ENCODE results near the gene NUCKS1. TPM values are rescaled to one million over a fixed set of nuclear protein-coding genes. Genes with fewer than 3 reads are reported as not detected.
A peak's percentile ranks its signal among the peaks of the same experiment; 100 is the strongest.

The NUCKS1 gene
- total and polyA plus RNA-seq, 2 of the 13 experiments (the other 11 are each of a cell fraction or from before 2014, with no cell fraction given): 35.5 to 117 TPM

DNA sequence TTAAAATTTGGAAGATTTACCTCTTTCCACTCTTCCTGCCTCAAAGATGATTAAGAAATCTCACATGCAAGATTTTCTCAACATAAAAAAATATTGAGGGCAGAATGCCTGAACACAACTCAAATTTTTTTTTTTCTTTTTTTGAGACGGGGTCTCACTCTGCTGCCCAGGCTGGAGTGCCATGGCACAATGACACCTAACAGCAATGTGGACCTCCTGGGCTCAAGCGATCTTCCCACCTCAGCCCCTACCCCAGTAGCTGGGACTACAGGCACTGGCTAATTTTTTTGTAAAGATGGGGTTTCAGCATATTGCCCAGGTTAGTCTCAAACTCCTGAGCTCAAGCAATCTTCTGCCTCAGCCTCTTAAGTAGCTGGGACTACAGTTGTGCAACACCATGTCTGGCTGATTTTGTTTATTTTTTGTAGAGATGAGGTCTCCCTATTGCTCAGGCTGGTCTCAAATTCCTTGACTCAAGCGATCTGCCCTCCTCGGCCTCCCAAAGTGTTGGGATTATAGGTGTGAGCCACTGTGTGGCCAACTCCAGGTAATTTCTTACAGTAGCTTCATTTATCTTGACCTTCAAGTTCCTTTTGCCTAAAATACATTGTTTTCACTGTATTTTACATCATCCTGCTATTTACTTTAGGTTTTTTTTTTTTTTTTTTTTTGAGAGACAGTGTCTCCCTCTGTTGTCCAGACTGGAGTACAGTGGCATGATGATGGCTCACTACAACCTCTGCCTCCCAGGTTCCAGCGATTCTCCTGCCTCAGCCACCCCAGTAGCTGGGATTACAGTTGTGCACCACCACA, 10.4 kb downstream of the NUCKS1 start (continued):
- TF ChIP-seq HNRNPLL (IDR thresholded peaks at IDR 0.05; ENCODE audit: low read depth, low read length, poor library complexity, severe bottlenecking): no peak
- TF ChIP-seq NFE2L2 (IDR thresholded peaks at IDR 0.05; ENCODE audit: low read length): no peak
- TF ChIP-seq, protein P1, sequence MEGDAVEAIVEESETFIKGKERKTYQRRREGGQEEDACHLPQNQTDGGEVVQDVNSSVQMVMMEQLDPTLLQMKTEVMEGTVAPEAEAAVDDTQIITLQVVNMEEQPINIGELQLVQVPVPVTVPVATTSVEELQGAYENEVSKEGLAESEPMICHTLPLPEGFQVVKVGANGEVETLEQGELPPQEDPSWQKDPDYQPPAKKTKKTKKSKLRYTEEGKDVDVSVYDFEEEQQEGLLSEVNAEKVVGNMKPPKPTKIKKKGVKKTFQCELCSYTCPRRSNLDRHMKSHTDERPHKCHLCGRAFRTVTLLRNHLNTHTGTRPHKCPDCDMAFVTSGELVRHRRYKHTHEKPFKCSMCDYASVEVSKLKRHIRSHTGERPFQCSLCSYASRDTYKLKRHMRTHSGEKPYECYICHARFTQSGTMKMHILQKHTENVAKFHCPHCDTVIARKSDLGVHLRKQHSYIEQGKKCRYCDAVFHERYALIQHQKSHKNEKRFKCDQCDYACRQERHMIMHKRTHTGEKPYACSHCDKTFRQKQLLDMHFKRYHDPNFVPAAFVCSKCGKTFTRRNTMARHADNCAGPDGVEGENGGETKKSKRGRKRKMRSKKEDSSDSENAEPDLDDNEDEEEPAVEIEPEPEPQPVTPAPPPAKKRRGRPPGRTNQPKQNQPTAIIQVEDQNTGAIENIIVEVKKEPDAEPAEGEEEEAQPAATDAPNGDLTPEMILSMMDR (CRISPR knock-in tag; IDR thresholded peaks at IDR 0.05): peak; percentile 34
- TF ChIP-seq ZNF816 (CRISPR knock-in tag; IDR thresholded peaks at IDR 0.05; ENCODE audit: borderline replicate concordance): no peak
- TF ChIP-seq RBM22 (optimal IDR thresholded peaks at IDR 0.05; ENCODE audit: low read length): peak; percentile 32
- TF ChIP-seq, protein P2, sequence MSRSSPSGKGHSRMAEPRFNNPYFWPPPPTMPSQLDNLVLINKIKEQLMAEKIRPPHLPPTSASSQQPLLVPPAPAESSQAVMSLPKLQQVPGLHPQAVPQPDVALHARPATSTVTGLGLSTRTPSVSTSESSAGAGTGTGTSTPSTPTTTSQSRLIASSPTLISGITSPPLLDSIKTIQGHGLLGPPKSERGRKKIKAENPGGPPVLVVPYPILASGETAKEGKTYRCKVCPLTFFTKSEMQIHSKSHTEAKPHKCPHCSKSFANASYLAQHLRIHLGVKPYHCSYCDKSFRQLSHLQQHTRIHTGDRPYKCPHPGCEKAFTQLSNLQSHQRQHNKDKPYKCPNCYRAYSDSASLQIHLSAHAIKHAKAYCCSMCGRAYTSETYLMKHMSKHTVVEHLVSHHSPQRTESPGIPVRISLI (CRISPR knock-in tag; IDR thresholded peaks at IDR 0.05; ENCODE audit: borderline replicate concordance): peak; percentile 96

DNA sequence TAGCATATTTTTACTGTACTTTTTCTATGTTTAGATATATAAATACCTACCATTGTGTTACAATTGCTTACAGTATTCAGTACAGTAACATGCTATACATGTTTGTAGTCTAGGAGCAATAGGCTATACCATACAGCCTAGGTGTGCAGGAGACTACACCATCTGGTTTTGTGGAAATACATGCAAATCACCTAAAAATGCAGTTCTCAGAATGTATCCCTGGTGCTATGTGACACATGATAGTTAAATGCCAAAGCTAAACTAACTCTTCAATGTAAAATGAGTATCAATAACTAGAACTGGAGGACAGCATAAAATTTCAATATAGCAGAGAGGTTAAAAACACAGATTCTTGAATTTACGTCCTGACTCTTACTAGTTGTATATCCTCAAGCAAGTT, 14.8 kb downstream of the NUCKS1 start:
- Histone ChIP-seq H4K20me1 (ENCODE audit: insufficient read depth, low read length) (0 out of 2 replicates have a peak, but pooled peaks cover under 1% of the 10 kb centered on the region), H3K79me2 (ENCODE audit: insufficient read depth, low read length) (peaks cover 56% of the 10 kb centered on the region), H3K4me1 (ENCODE audit: insufficient read depth, low read length) (peaks cover 15% of the 10 kb centered on the region), H3K4me3 (replicated peaks in 1 of 3; ENCODE audit: insufficient read depth in 1 of 3, low read depth in 2 of 3, low read length in 3 of 3) (no peak overlapping the region), H3K9me3 (ENCODE audit: low read length) (no peaks in the 10 kb centered on the region), H3K27ac (ENCODE audit: extremely low read length, insufficient read depth, low read length) (no peak overlapping the region), H3K36me3 (replicated peaks in 1 of 2; ENCODE audit: control insufficient read depth in 1 of 2, insufficient read depth in 2 of 2, low read length in 2 of 2) (peaks cover 0 to 11% of the 10 kb centered on the region in 2 experiments; a peak in 2 of 5 replicates), H3K9ac (ENCODE audit: insufficient read depth, low read depth, low read length) (no peak overlapping the region), H3K27me3 (ENCODE audit: control insufficient read depth in 1 of 2, insufficient read depth in 2 of 2, low read length in 2 of 2) (no peaks in the 10 kb centered on the region), H2AFZ (ENCODE audit: low read length) (no peak overlapping the region), H3K4me2 (ENCODE audit: low read depth, low read length) (no peak overlapping the region)
- DNase-seq (ENCODE audit: low spot score) (no peak), ATAC-seq (no peak), FAIRE-seq (no peak)
- ChIA-PET CTCF (ENCODE audit: low intra/inter-chr PET ratio, low total read pairs) (no interaction called here), POLR2A (no interaction called here)
- intact Hi-C loops (cut with micrococcal nuclease; ENCODE audit: unreplicated experiment): no loop called here
- BruUV-seq (replicated peaks): no TSS peak
- TF ChIP-seq ZNF230 (CRISPR knock-in tag; IDR thresholded peaks at IDR 0.05) (no peak), SKI (IDR thresholded peaks at IDR 0.05; ENCODE audit: partially characterized antibody) (no peak), RXRB (CRISPR knock-in tag; IDR thresholded peaks at IDR 0.05; ENCODE audit: borderline replicate concordance) (no peak)
- TF ChIP-seq, protein P3, sequence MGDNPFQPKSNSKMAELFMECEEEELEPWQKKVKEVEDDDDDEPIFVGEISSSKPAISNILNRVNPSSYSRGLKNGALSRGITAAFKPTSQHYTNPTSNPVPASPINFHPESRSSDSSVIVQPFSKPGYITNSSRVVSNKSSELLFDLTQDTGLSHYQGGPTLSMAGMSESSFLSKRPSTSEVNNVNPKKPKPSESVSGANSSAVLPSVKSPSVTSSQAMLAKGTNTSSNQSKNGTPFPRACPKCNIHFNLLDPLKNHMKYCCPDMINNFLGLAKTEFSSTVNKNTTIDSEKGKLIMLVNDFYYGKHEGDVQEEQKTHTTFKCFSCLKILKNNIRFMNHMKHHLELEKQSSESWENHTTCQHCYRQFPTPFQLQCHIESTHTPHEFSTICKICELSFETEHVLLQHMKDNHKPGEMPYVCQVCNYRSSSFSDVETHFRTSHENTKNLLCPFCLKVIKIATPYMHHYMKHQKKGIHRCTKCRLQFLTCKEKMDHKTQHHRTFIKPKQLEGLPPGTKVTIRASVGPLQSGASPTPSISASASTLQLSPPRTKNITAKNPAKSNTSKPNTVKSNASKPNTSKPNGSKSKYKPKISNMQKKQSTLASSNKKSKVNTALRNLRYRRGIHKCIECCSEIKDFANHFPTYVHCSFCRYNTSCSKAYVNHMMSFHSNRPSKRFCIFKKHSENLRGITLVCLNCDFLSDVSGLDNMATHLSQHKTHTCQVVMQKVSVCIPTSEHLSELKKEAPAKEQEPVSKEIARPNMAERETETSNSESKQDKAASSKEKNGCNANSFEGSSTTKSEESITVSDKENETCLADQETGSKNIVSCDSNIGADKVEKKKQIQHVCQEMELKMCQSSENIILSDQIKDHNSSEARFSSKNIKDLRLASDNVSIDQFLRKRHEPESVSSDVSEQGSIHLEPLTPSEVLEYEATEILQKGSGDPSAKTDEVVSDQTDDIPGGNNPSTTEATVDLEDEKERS (CRISPR knock-in tag; IDR thresholded peaks at IDR 0.05): no peak
- in situ Hi-C loops (cut with HindIII; ENCODE audit: extremely low pct_ligation_motif_present, low pct_unique_long_range_greater_than_20kb): no loop called here
- WGBS (ENCODE audit: low lambda C conversion rate): 100% methylated on average over 1 of the region's 1 CpG

All from HepG2 (cell line).